Parathyroid adenoma (tissue), 2 donors: Measurements from ENCODE around the gene MBD6.
"Not testable (repeated sequence)": the region's sequence is repeated elsewhere in the genome, so short reads cannot be mapped to it uniquely, and the experiment has no call there.

Source experiments
- H2AFZ ChIP-seq: fragments of 300-600 bp; sonication (generic); one replicate; pipeline ENCODE4 v1.7.0; 2017; ENCODE audit warnings: antibody characterized with exemption, mild to moderate bottlenecking
- H3K27ac ChIP-seq: fragments of 300-600 bp; sonication (generic); one replicate; pipeline ENCODE4 v1.7.0; 2017
- H3K27me3 ChIP-seq: fragments of 300-600 bp; sonication (generic); one replicate; pipeline ENCODE4 v1.7.0; 2017; ENCODE audit warnings: low read length; ENCODE audit not compliant: control insufficient read depth, insufficient read depth
- H3K36me3 ChIP-seq: fragments of 300-600 bp; sonication (generic); one replicate; pipeline ENCODE4 v1.7.0; 2017; ENCODE audit warnings: low read length; ENCODE audit not compliant: control insufficient read depth, insufficient read depth
- H3K4me1 ChIP-seq: fragments of 300-600 bp; sonication (generic); one replicate; pipeline ENCODE4 v1.7.0; 2017; ENCODE audit warnings: control low read depth
- H3K4me2 ChIP-seq: fragments of 300-600 bp; sonication (generic); one replicate; pipeline ENCODE4 v1.7.0; 2017; ENCODE audit warnings: low read length
- H3K4me3 ChIP-seq: fragments of 300-600 bp; sonication (generic); one replicate; pipeline ENCODE4 v1.7.0; 2017; ENCODE audit warnings: low read depth, low read length
- H3K79me2 ChIP-seq: fragments of 300-600 bp; sonication (generic); one replicate; pipeline ENCODE4 v1.7.0; 2017; ENCODE audit warnings: control low read depth
- H3K9ac ChIP-seq: fragments of 300-600 bp; sonication (generic); one replicate; pipeline ENCODE4 v1.7.0; 2017; ENCODE audit warnings: mild to moderate bottlenecking
- H3K9me3 ChIP-seq: fragments of 300-600 bp; sonication (generic); one replicate; pipeline ENCODE4 v1.7.0; 2017; ENCODE audit warnings: low read length; ENCODE audit not compliant: control insufficient read depth
- TF ChIP-seq, protein P1 (sequence below): fragments of 300-600 bp; sonication (generic); IDR thresholded peaks from one replicate; pipeline ENCODE4 v1.7.0; 2017; ENCODE audit warnings: antibody characterized with exemption, mild to moderate bottlenecking
- donor health status: primary hyperparathyroidism.

MBD6 gene

DNA sequence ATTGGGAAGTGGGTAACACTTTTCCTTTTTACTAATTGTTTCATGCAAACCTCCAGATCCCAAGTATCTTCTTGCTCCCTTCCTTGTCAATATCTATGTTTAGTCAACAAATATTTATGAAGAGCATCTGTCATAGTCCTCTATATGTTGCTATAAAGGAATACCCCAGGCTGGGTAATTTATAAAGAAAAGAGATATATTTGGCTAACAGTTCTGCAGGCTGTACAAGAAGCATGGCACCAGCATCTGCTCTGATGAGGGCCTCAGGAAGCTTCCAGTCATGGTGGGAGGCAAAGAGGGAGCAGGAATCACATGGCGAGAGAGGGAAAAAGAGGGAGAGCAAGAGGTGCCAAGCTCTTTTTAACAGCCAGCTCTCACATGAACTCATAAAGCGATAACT, 31.8 kb downstream of the MBD6 start:
- H3K9me3 ChIP-seq, result no peaks in the 10 kb centered on the region

DNA sequence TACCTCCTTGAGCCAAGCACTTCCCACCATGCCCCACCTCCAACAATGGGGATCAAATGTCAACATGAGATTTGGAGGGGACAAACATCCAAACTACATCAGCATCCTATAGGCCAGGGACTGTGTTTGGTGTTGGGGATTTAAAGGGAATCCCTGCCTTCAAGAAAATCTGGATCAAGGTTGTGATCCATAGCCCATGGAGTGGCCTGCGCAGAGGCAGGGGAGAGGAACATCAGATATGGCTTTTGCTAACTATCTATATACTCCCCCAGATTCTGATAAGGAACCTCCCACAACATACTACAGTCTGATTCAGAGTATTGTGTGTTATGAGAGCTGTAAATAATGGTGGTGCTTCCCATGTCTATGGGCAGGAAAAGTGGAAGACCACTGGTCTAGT, 32.3 kb downstream of the MBD6 start:
- Histone ChIP-seq H3K9me3 (no peaks in the 10 kb centered on the region), H3K4me1 (peaks cover 4% of the 10 kb centered on the region), H3K79me2 (no peaks in the 10 kb centered on the region), H3K9ac (no peak overlapping the region), H3K27me3 (no peaks in the 10 kb centered on the region), H2AFZ (no peak overlapping the region), H3K4me3 (no peak overlapping the region), H3K27ac (no peak overlapping the region), H3K36me3 (no peaks in the 10 kb centered on the region), H3K4me2 (no peak overlapping the region)
- TF ChIP-seq, protein P1, sequence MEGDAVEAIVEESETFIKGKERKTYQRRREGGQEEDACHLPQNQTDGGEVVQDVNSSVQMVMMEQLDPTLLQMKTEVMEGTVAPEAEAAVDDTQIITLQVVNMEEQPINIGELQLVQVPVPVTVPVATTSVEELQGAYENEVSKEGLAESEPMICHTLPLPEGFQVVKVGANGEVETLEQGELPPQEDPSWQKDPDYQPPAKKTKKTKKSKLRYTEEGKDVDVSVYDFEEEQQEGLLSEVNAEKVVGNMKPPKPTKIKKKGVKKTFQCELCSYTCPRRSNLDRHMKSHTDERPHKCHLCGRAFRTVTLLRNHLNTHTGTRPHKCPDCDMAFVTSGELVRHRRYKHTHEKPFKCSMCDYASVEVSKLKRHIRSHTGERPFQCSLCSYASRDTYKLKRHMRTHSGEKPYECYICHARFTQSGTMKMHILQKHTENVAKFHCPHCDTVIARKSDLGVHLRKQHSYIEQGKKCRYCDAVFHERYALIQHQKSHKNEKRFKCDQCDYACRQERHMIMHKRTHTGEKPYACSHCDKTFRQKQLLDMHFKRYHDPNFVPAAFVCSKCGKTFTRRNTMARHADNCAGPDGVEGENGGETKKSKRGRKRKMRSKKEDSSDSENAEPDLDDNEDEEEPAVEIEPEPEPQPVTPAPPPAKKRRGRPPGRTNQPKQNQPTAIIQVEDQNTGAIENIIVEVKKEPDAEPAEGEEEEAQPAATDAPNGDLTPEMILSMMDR, result no peak

More for the DNA sequence above, 31.8 kb downstream of the MBD6 start:
- no peak overlapping the region for H3K9ac ChIP-seq
- H3K27me3 ChIP-seq, result no peaks in the 10 kb centered on the region
- no peak overlapping the region for H3K27ac ChIP-seq
- TF ChIP-seq, protein P1, result no peak
- H3K79me2 ChIP-seq, result peaks cover 2% of the 10 kb centered on the region
- H3K4me1 ChIP-seq, result peaks cover 4% of the 10 kb centered on the region
- H3K4me2 ChIP-seq, result no peak overlapping the region
- H3K4me3 ChIP-seq, result no peak overlapping the region
- no peaks in the 10 kb centered on the region for H3K36me3 ChIP-seq
- no peak overlapping the region for H2AFZ ChIP-seq

DNA sequence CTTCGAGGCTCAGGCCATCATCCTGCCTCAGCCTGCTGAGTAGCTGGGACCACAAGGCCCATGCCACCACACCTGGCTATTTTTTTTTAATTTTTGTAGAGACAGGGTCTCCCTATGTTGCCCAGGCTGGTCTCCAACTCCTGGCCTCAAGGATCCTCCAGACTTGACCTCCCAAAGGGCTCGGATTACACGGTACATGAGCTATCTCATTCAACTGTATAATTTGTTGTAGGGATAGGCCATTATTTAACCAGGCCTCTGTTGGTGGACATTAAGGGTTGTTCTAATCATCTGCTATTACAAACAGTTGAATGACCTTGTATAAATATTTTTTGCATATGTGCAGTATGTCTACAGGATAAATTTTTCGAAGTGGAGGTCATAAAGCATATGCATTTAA, 36.2 kb downstream of the MBD6 start:
- no peaks in the 10 kb centered on the region for H3K36me3 ChIP-seq

DNA sequence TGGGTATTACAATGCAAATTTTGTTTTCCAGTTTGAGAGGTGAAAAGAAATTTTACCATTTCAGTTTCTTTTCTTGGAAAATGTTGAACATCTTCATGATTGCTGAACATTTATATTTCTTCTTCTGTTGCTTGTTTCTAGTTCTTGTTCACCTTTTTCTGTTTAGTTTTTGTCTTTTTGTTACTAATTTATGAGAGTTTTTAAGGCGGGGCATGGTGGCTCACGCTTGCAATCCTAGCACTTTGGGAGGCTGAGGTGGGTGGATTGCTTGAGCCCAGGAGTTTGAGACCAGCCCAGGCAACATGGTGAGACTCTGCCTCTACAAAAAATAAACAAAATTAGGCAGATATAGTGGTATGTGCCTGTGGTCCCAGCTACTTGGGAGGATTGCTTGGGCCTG, 37.9 kb downstream of the MBD6 start:
- no peak overlapping the region for H3K4me2 ChIP-seq
- H3K27ac ChIP-seq, result no peak overlapping the region
- H3K4me1 ChIP-seq, result no peaks in the 10 kb centered on the region
- no peaks in the 10 kb centered on the region for H3K9me3 ChIP-seq
- H2AFZ ChIP-seq, result no peak overlapping the region
- H3K79me2 ChIP-seq, result no peaks in the 10 kb centered on the region
- H3K4me3 ChIP-seq, result no peak overlapping the region
- TF ChIP-seq, protein P1, result no peak
- no peaks in the 10 kb centered on the region for H3K36me3 ChIP-seq
- H3K9ac ChIP-seq, result no peak overlapping the region
- H3K27me3 ChIP-seq, result no peaks in the 10 kb centered on the region

More for the DNA sequence above, 36.2 kb downstream of the MBD6 start:
- no peak overlapping the region for H3K27ac ChIP-seq
- no peak overlapping the region for H2AFZ ChIP-seq
- no peaks in the 10 kb centered on the region for H3K27me3 ChIP-seq
- H3K4me1 ChIP-seq, result no peaks in the 10 kb centered on the region
- no peak overlapping the region for H3K9ac ChIP-seq
- TF ChIP-seq, protein P1, result no peak
- no peak overlapping the region for H3K4me2 ChIP-seq
- no peaks in the 10 kb centered on the region for H3K79me2 ChIP-seq
- no peaks in the 10 kb centered on the region for H3K9me3 ChIP-seq
- no peak overlapping the region for H3K4me3 ChIP-seq

DNA sequence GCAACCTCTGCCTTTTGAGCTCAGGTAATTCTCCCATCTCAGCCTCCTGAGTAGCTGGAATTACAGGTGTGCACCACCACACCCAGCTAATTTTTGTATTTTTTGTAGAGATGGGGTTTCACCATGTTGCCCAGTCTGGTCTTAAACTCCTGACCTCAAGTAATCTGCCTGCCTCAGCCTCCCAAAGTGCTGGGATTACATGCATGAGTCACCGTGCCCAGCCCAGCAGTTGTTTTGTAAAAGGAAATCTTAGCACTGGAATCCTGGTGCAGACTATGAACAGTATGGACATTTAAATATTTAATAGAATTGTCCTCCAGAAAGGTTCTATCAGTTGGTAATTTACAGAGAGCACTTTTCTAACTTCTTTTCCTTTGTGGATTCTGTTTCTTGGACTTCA, 38.5 kb downstream of the MBD6 start:
- H2AFZ ChIP-seq, H3K4me1 ChIP-seq, H3K27ac ChIP-seq, H3K9me3 ChIP-seq, H3K9ac ChIP-seq, H3K4me3 ChIP-seq, H3K36me3 ChIP-seq, H3K79me2 ChIP-seq, H3K4me2 ChIP-seq, H3K27me3 ChIP-seq: not testable (repeated sequence)
